Frontal cortex (tissue), 4 donors: ENCODE results near the gene CCR4. TPM values are rescaled to one million over a fixed set of nuclear protein-coding genes. Genes with fewer than 3 reads are reported as not detected.

Experiments
- DNase-seq, 2 donors: peaks; one replicate each; pipeline ENCODE4 v3.0.0; 2012; ENCODE audit warnings: low spot score in 2 of 2
- FAIRE-seq: peaks from 2 replicates; lab custom pipeline; 2012; peaks lifted over from hg19 to GRCh38; lab: Jason Lieb, UNC
- total RNA-seq: library from RNA; depleted of rRNA; stranded (reverse); fragments of >200 nt; gene quantifications from one replicate; pipeline ENCODE4 v1.2.3, GENCODE V29; 2014
- donor health status: control.
- donor health status: control.
- donor health status: control.

The CCR4 gene
- total RNA-seq, 1 donor from 2014 or later = under 0.01 TPM

GRCh38 chr3:33004961-33005360, 53.5 kb downstream of the CCR4 start:
- FAIRE-seq (no peak), DNase-seq (no peak)

Other genes with a start within 250 kb of the CCR4 start
- 2.9 TPM for gene TRIM71, start 133.6 kb upstream of the CCR4 start, total RNA-seq
- gene GLB1, start 145.5 kb downstream of the CCR4 start, total RNA-seq = 11.4 TPM
- 2.9 TPM for gene TMPPE, start 145.5 kb downstream of the CCR4 start, total RNA-seq
- gene CRTAP, start 162.4 kb downstream of the CCR4 start, total RNA-seq = 9.8 TPM